ENCODE data around the gene ASAP2. TPM values are rescaled to one million over a fixed set of nuclear protein-coding genes. Genes with fewer than 3 reads are reported as not detected.

ASAP2 gene
- total RNA-seq, 1 donor from 2014 or later = 49.6 TPM

DNA sequence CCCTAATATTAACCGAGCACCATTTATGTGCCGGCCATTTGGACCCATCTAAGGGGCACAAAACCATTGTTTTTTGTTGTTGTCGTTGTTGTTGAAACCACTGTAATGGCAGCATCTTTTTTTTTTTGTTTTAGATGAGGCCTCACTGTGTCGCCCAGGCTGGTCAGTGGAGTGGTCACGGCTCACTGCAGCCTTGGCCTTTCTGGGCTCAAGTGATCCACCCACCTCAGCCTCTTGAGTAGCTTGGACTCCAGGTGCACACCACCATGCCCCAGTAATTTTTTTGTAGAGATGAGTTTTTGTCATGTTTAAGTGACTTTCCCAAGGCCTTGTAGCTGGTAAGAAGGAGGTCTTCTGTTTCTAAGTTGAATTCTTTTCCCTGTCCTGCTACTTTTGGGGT lies 33.0 kb downstream of the ASAP2 start:
- Mint-ChIP-seq H3K4me1 (ENCODE audit: low read depth, unreplicated experiment) (peaks cover 33% of the 10 kb centered on the region), H3K9me3 (ENCODE audit: unreplicated experiment) (peaks cover 2% of the 10 kb centered on the region), H3K27ac (ENCODE audit: unreplicated experiment) (peak overlapping the region; percentile 62), H3K36me3 (ENCODE audit: unreplicated experiment) (no peaks in the 10 kb centered on the region), H3K4me3 (ENCODE audit: unreplicated experiment) (no peak overlapping the region), H3K27me3 (ENCODE audit: unreplicated experiment) (peaks cover 3% of the 10 kb centered on the region)
- TF ChIP-seq, protein P1, sequence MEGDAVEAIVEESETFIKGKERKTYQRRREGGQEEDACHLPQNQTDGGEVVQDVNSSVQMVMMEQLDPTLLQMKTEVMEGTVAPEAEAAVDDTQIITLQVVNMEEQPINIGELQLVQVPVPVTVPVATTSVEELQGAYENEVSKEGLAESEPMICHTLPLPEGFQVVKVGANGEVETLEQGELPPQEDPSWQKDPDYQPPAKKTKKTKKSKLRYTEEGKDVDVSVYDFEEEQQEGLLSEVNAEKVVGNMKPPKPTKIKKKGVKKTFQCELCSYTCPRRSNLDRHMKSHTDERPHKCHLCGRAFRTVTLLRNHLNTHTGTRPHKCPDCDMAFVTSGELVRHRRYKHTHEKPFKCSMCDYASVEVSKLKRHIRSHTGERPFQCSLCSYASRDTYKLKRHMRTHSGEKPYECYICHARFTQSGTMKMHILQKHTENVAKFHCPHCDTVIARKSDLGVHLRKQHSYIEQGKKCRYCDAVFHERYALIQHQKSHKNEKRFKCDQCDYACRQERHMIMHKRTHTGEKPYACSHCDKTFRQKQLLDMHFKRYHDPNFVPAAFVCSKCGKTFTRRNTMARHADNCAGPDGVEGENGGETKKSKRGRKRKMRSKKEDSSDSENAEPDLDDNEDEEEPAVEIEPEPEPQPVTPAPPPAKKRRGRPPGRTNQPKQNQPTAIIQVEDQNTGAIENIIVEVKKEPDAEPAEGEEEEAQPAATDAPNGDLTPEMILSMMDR (IDR thresholded peaks at IDR 0.05; ENCODE audit: partially characterized antibody, unreplicated experiment) = no peak
- no peak for DNase-seq

DNA sequence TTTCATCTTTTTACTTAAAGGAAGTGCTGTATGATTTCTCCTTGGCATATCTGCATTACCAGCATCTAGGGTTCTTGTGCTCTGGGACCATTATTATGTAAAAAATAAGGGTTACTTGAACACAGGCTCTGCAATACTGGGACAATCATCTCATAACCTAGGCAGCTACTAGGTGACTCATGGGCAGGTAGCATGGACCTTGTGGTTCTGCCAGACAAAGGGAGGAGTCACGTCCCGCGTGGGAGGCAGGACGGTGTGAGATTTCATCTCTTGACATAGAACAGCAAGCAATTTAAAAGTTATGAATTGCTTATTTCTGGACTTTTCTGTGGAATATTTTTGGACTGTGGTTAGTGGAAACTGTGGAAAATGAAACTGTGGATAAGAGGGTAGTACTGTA lies 34.1 kb downstream of the ASAP2 start:
- H3K9me3 Mint-ChIP-seq (ENCODE audit: unreplicated experiment) = no peaks in the 10 kb centered on the region
- H3K4me1 Mint-ChIP-seq (ENCODE audit: low read depth, unreplicated experiment) = peaks cover 30% of the 10 kb centered on the region
- H3K36me3 Mint-ChIP-seq (ENCODE audit: unreplicated experiment) = no peaks in the 10 kb centered on the region
- H3K27me3 Mint-ChIP-seq (ENCODE audit: unreplicated experiment) = peaks cover 5% of the 10 kb centered on the region
- H3K27ac Mint-ChIP-seq (ENCODE audit: unreplicated experiment) = no peak overlapping the region
- H3K4me3 Mint-ChIP-seq (ENCODE audit: unreplicated experiment) = no peak overlapping the region
- no peak for DNase-seq
- TF ChIP-seq, protein P1 (IDR thresholded peaks at IDR 0.05; ENCODE audit: partially characterized antibody, unreplicated experiment) = no peak

- H3K9me3 Mint-ChIP-seq (ENCODE audit: unreplicated experiment) = no peaks in the 10 kb centered on the region
- H3K27ac Mint-ChIP-seq (ENCODE audit: unreplicated experiment) = no peak overlapping the region
- H3K4me1 Mint-ChIP-seq (ENCODE audit: low read depth, unreplicated experiment) = peaks cover 25% of the 10 kb centered on the region
- DNase-seq = no peak
- H3K36me3 Mint-ChIP-seq (ENCODE audit: unreplicated experiment) = no peaks in the 10 kb centered on the region
- TF ChIP-seq, protein P1 (IDR thresholded peaks at IDR 0.05; ENCODE audit: partially characterized antibody, unreplicated experiment) = no peak
- H3K4me3 Mint-ChIP-seq (ENCODE audit: unreplicated experiment) = no peak overlapping the region
- H3K27me3 Mint-ChIP-seq (ENCODE audit: unreplicated experiment) = peaks cover 5% of the 10 kb centered on the region
Observed at GRCh38 chr2:9241233-9241632, 34.6 kb downstream of the ASAP2 start.

DNA sequence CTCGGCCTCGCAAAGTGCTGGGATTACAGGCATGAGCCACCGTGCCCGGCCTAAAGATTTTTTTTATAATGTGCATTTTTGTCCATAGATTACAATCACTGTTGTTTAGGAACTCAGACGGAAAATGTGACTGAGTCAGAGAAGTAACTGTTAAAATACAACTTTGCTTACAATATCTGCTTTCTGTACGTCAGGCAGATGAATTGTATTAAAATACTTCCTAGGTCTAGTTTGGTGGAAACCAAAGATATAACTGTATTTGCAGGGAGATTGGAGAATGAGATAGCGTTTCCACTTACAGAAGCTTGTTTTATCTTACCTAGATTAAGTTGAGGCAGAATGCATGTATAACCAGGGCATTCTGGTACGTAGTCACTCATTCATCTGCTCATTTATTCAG lies 36.7 kb downstream of the ASAP2 start:
- no peaks in the 10 kb centered on the region for H3K36me3 Mint-ChIP-seq (ENCODE audit: unreplicated experiment)
- peaks cover 7% of the 10 kb centered on the region for H3K27me3 Mint-ChIP-seq (ENCODE audit: unreplicated experiment)
- no peak overlapping the region for H3K27ac Mint-ChIP-seq (ENCODE audit: unreplicated experiment)
- DNase-seq = no peak
- TF ChIP-seq, protein P1 (IDR thresholded peaks at IDR 0.05; ENCODE audit: partially characterized antibody, unreplicated experiment) = no peak
- H3K9me3 Mint-ChIP-seq (ENCODE audit: unreplicated experiment) = peaks cover 2% of the 10 kb centered on the region
- H3K4me1 Mint-ChIP-seq (ENCODE audit: low read depth, unreplicated experiment) = peaks cover 33% of the 10 kb centered on the region
- no peak overlapping the region for H3K4me3 Mint-ChIP-seq (ENCODE audit: unreplicated experiment)

DNA sequence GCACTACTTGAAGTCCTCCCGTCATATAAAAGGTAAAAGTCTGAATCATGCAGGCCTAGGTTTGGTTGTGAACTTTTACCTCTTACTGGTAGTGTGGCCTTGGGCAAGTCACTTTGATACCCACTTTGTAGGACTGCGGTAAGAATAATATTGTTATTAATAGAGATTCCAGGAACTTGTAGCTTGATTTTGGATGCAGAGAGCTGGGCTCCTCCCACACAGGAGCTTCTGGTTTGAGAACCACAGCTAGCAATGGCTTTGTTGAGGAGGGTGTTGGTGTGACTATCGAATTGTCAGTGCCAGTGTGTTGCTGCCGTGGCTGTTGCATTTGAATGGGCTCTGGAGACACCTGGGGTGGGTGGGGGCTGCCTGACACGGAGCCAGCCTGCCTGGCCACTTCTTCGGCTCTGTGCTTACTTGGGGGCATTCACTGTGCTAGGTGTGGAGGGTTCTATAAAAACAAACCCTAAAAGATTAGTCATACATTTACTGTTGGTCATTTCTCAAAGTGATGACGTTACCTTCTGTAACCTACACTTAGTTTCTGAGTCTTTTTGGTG lies 38.5 kb downstream of the ASAP2 start:
- H3K27ac Mint-ChIP-seq (ENCODE audit: unreplicated experiment) = no peak overlapping the region

More for the DNA sequence above, 38.5 kb downstream of the ASAP2 start:
- Mint-ChIP-seq H3K27me3 (ENCODE audit: unreplicated experiment) (peaks cover 4% of the 10 kb centered on the region), H3K4me1 (ENCODE audit: low read depth, unreplicated experiment) (peaks cover 40% of the 10 kb centered on the region), H3K9me3 (ENCODE audit: unreplicated experiment) (peaks cover 2% of the 10 kb centered on the region), H3K36me3 (ENCODE audit: unreplicated experiment) (no peaks in the 10 kb centered on the region), H3K4me3 (ENCODE audit: unreplicated experiment) (no peak overlapping the region)
- TF ChIP-seq, protein P1 (IDR thresholded peaks at IDR 0.05; ENCODE audit: partially characterized antibody, unreplicated experiment) = no peak
- DNase-seq = no peak
